ENCODE measurements around the gene EMC6. TPM values are rescaled to one million over a fixed set of nuclear protein-coding genes. Genes with fewer than 3 reads are reported as not detected.

EMC6 gene
- total RNA-seq: 75.0 TPM

GRCh38 chr17:3668279-3669084 is at the start of gene EMC6, which contains the start of gene TAX1BP3:
TSS of gene EMC6 (plus strand) at chr17:3668812. CDS start at chr17:3669147, 335 bp downstream.
TSS of gene TAX1BP3 (minus strand) at chr17:3668578. CDS start at chr17:3668526, 52 bp downstream.
- TF ChIP-seq, protein P1, sequence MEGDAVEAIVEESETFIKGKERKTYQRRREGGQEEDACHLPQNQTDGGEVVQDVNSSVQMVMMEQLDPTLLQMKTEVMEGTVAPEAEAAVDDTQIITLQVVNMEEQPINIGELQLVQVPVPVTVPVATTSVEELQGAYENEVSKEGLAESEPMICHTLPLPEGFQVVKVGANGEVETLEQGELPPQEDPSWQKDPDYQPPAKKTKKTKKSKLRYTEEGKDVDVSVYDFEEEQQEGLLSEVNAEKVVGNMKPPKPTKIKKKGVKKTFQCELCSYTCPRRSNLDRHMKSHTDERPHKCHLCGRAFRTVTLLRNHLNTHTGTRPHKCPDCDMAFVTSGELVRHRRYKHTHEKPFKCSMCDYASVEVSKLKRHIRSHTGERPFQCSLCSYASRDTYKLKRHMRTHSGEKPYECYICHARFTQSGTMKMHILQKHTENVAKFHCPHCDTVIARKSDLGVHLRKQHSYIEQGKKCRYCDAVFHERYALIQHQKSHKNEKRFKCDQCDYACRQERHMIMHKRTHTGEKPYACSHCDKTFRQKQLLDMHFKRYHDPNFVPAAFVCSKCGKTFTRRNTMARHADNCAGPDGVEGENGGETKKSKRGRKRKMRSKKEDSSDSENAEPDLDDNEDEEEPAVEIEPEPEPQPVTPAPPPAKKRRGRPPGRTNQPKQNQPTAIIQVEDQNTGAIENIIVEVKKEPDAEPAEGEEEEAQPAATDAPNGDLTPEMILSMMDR (IDR thresholded peaks at IDR 0.05): no peak
- peak; percentile 93 to 99 for DNase-seq (ENCODE audit: low spot score in 2 of 2)
- Histone ChIP-seq H3K27ac (peak within 1 kb of the TSS; percentile 97 to 98), H3K4me1 (peaks cover 12 to 16% of the 10 kb centered on the region in 2 donors), H3K4me3 (peak within 1 kb of the TSS; percentile 86 to 99), H3K9me3 (no peaks in the 10 kb centered on the region), H3K27me3 (no peaks in the 10 kb centered on the region), H3K36me3 (peaks cover 14 to 16% of the 10 kb centered on the region in 2 donors)
- intact Hi-C loops (cut with DNase I): loop anchor here (1.0 to 10.0 kb wide), 5 partner anchors 32 to 1274 kb away; partner anchors contain the start of genes CTNS, HASPIN, NCBP3 and SHPK

DNA sequence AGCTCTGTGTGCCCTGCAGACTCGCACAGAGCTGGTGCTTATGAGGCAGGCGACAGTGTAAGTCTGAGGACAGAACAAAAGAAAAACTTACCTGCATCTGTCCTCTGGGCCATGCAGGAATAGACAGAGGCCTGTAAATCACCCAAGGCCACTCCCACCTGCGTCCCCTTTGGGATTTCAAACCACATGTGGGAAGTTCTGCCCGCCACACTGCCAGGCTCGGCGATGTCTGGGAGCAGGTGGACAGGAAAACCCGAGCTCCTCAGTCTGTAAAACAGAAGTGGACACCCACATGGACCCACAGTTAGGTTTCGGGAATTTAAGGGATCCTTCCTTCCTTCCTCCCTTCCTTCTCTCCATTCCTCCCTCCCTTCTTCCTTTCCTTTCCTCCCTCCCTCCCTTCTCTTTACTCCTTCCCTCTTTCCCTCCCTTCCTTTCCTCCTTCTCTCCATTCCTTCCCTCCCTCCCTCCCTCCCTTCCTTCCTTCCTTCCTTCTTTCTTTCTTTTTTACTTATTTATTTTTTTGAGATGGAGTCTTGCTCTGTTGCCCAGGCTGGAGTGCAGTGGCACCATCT is 47.4 kb upstream of the EMC6 start:
- TF ChIP-seq, protein P1 (IDR thresholded peaks at IDR 0.05): no peak
- Histone ChIP-seq H3K9me3 (no peaks in the 10 kb centered on the region), H3K27ac (no peak overlapping the region), H3K4me1 (no peaks in the 10 kb centered on the region), H3K27me3 (no peaks in the 10 kb centered on the region), H3K36me3 (peaks cover 56 to 87% of the 10 kb centered on the region in 2 donors), H3K4me3 (no peak overlapping the region)
- no peak for DNase-seq (ENCODE audit: low spot score in 2 of 2)
- intact Hi-C loops (cut with DNase I): no loop called here

DNA sequence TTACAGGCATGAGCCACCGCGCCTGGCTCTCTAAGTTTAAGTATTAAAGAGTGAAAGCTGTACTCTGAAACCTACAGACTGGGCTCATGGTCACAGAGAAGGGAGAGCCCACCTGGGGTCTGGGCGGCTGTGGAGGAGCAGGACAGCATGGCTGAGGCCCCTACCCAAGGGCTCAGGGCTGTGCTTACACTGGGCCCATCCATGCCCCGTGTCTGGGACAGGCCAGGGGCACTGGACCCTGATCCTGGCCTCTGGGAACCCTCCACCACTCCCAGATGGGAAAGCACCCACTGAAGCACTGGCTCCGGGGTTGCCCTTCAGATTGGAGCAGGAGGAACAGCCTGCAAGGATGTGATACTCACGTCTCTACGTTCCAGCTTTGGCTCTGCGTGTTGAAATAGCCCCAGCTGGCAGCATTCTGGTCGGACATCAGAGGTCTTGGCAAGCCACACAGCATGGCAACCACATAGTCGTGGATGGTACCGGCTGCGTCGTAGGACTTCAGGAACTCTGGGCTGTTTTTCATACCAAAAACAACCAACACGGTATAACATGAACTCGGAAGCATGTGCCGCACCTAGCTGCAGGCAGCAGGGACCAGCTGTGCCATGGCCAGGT is 45.5 kb upstream of the EMC6 start:
- Histone ChIP-seq H3K27ac (no peak overlapping the region), H3K27me3 (no peaks in the 10 kb centered on the region), H3K9me3 (no peaks in the 10 kb centered on the region), H3K36me3 (peaks cover 42 to 84% of the 10 kb centered on the region in 2 donors), H3K4me1 (no peaks in the 10 kb centered on the region), H3K4me3 (no peak overlapping the region)
- intact Hi-C loops (cut with DNase I): no loop called here
- DNase-seq (ENCODE audit: low spot score in 2 of 2): no peak
- TF ChIP-seq, protein P1 (IDR thresholded peaks at IDR 0.05): no peak

GRCh38 chr17:3626831-3627768 is 41.5 kb upstream of the EMC6 start:
- Histone ChIP-seq H3K4me1 (no peaks in the 10 kb centered on the region), H3K9me3 (no peaks in the 10 kb centered on the region), H3K27me3 (no peaks in the 10 kb centered on the region), H3K27ac (no peak overlapping the region), H3K36me3 (peaks cover 42 to 72% of the 10 kb centered on the region in 2 donors), H3K4me3 (no peak overlapping the region)
- no peak for DNase-seq (ENCODE audit: low spot score in 2 of 2)
- TF ChIP-seq, protein P1 (IDR thresholded peaks at IDR 0.05): no peak
- intact Hi-C loops (cut with DNase I): no loop called here

DNA sequence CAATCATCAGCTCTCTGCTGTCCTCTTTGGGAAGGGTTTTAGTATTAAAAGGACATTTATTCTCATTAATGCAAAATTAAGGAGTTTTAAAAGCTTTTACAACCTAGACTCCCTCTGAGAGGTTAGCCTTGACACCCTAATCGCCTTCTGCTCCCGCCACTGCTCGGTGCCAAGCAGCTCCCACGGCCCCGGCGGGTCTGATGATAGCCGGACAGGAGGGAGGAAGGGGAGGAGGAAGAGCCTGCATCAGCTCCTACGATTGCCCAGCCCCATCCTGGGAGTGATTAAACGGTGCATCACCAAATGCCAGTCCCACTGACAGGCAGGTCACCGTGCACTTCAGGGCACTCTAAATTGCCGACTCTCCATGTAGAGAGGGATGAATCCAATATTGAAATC is 40.8 kb upstream of the EMC6 start:
- Histone ChIP-seq H3K9me3 (no peaks in the 10 kb centered on the region), H3K27me3 (no peaks in the 10 kb centered on the region), H3K36me3 (peaks cover 37 to 65% of the 10 kb centered on the region in 2 donors), H3K4me1 (no peaks in the 10 kb centered on the region), H3K4me3 (no peak overlapping the region), H3K27ac (no peak overlapping the region)
- intact Hi-C loops (cut with DNase I): no loop called here
- TF ChIP-seq, protein P1 (IDR thresholded peaks at IDR 0.05): no peak
- DNase-seq (ENCODE audit: low spot score in 2 of 2): no peak
